22Rv1 (cell line): Measurements from ENCODE around the gene GALR3.

Source experiments
- CTCF ChIP-seq: fragments of 450-650 bp; IDR thresholded peaks from 2 replicates; pipeline ENCODE4 v1.5.1; 2017; ENCODE audit warnings: mild to moderate bottlenecking
- ZFX ChIP-seq: fragments of 450-650 bp; IDR thresholded peaks from 2 replicates; pipeline ENCODE4 v1.6.1; 2017; ENCODE audit warnings: antibody characterized with exemption, borderline replicate concordance

- TF ChIP-seq CTCF: no peak
- TF ChIP-seq ZFX: no peak
Observed at GRCh38 chr22:37831472-37831871, 8.3 kb downstream of the GALR3 start.
